ENCODE data around the gene FAM20C. TPM values are rescaled to one million over a fixed set of nuclear protein-coding genes. Genes with fewer than 3 reads are reported as not detected.

Gene FAM20C
- total RNA-seq, 1 experiment from 2014 or later: 62.4 TPM

DNA sequence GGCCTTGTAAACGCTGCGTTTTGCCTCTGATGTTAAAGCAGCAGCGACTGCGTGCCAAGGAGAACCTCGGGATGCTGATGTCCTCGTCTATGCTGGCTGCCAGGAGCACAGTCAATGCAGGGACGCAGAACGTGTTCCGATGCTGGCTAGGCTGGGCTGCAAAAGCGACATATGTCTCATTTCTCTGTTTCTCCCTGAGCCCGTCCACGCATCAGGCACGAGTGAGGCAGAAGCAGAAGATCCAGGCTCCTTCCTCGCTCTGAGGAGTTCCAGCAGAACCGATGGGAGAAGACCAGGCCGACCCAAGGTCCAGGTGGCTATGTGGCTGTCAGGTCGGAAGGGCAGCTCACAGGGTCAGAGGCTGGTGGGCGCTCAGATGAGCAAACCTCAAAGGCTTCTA is 93.9 kb downstream of the FAM20C start:
- BruUV-seq (replicated peaks): no TSS peak
- ATAC-seq (no peak), DNase-seq (ENCODE audit: low read depth, low spot score) (no peak)
- Histone ChIP-seq H3K9me3 (ENCODE audit: control insufficient read depth, insufficient read depth, low read depth, low read length) (no peaks in the 10 kb centered on the region), H3K4me3 (ENCODE audit: low read depth in 2 of 2, low read length in 2 of 2) (no peak overlapping the region), H3K27ac (ENCODE audit: low read length) (no peak overlapping the region), H3K27me3 (ENCODE audit: control insufficient read depth, insufficient read depth, low read length) (peaks cover 22% of the 10 kb centered on the region), H3K4me1 (ENCODE audit: control insufficient read depth, insufficient read depth, low read length) (peaks cover 6% of the 10 kb centered on the region; the same call in 1 of the 2 replicates), H3K36me3 (ENCODE audit: control insufficient read depth, insufficient read depth, low read length) (no peaks in the 10 kb centered on the region)
- TF ChIP-seq, protein P1, sequence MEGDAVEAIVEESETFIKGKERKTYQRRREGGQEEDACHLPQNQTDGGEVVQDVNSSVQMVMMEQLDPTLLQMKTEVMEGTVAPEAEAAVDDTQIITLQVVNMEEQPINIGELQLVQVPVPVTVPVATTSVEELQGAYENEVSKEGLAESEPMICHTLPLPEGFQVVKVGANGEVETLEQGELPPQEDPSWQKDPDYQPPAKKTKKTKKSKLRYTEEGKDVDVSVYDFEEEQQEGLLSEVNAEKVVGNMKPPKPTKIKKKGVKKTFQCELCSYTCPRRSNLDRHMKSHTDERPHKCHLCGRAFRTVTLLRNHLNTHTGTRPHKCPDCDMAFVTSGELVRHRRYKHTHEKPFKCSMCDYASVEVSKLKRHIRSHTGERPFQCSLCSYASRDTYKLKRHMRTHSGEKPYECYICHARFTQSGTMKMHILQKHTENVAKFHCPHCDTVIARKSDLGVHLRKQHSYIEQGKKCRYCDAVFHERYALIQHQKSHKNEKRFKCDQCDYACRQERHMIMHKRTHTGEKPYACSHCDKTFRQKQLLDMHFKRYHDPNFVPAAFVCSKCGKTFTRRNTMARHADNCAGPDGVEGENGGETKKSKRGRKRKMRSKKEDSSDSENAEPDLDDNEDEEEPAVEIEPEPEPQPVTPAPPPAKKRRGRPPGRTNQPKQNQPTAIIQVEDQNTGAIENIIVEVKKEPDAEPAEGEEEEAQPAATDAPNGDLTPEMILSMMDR (IDR thresholded peaks at IDR 0.05): no peak
- in situ Hi-C loops (cut with HindIII; ENCODE audit: low pct_unique_long_range_greater_than_20kb, low sequenced_read_pairs): no loop called here
- intact Hi-C loops (cut with micrococcal nuclease; ENCODE audit: unreplicated experiment): no loop called here
- POLR2A ChIA-PET: no interaction called here
- CTCF ChIA-PET: no interaction called here

- peaks cover 33% of the 10 kb centered on the region for H3K27me3 ChIP-seq (ENCODE audit: control insufficient read depth, insufficient read depth, low read length)
- no peaks in the 10 kb centered on the region for H3K36me3 ChIP-seq (ENCODE audit: control insufficient read depth, insufficient read depth, low read length)
- POLR2A ChIA-PET: no interaction called here
- no TSS peak for BruUV-seq (replicated peaks)
- no peak for ATAC-seq
- H3K9me3 ChIP-seq (ENCODE audit: control insufficient read depth, insufficient read depth, low read depth, low read length): no peaks in the 10 kb centered on the region
- in situ Hi-C loops (cut with HindIII; ENCODE audit: low pct_unique_long_range_greater_than_20kb, low sequenced_read_pairs) (no loop called here), intact Hi-C loops (cut with micrococcal nuclease; ENCODE audit: unreplicated experiment) (no loop called here)
- no peak overlapping the region for H3K27ac ChIP-seq (ENCODE audit: low read length)
- peaks cover 6% of the 10 kb centered on the region; the same call in 1 of the 2 replicates for H3K4me1 ChIP-seq (ENCODE audit: control insufficient read depth, insufficient read depth, low read length)
- DNase-seq (ENCODE audit: low read depth, low spot score): no peak
- TF ChIP-seq, protein P1 (IDR thresholded peaks at IDR 0.05): no peak
- no peak for TF ChIP-seq SIN3A (IDR thresholded peaks at IDR 0.05; ENCODE audit: borderline replicate concordance, insufficient read depth, low read depth, low read length)
- TF ChIP-seq POLR2AphosphoS5 (IDR thresholded peaks at IDR 0.05; ENCODE audit: low read depth, low read length): no peak
- TF ChIP-seq, protein P2, sequence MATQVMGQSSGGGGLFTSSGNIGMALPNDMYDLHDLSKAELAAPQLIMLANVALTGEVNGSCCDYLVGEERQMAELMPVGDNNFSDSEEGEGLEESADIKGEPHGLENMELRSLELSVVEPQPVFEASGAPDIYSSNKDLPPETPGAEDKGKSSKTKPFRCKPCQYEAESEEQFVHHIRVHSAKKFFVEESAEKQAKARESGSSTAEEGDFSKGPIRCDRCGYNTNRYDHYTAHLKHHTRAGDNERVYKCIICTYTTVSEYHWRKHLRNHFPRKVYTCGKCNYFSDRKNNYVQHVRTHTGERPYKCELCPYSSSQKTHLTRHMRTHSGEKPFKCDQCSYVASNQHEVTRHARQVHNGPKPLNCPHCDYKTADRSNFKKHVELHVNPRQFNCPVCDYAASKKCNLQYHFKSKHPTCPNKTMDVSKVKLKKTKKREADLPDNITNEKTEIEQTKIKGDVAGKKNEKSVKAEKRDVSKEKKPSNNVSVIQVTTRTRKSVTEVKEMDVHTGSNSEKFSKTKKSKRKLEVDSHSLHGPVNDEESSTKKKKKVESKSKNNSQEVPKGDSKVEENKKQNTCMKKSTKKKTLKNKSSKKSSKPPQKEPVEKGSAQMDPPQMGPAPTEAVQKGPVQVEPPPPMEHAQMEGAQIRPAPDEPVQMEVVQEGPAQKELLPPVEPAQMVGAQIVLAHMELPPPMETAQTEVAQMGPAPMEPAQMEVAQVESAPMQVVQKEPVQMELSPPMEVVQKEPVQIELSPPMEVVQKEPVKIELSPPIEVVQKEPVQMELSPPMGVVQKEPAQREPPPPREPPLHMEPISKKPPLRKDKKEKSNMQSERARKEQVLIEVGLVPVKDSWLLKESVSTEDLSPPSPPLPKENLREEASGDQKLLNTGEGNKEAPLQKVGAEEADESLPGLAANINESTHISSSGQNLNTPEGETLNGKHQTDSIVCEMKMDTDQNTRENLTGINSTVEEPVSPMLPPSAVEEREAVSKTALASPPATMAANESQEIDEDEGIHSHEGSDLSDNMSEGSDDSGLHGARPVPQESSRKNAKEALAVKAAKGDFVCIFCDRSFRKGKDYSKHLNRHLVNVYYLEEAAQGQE (IDR thresholded peaks at IDR 0.05; ENCODE audit: insufficient read depth in 1 of 2, low read depth in 2 of 2, low read length in 1 of 2): no peak
- TF ChIP-seq TCF7L2 (IDR thresholded peaks at IDR 0.05; ENCODE audit: low read depth, low read length): no peak
- no peak overlapping the region for H3K4me3 ChIP-seq (ENCODE audit: low read depth in 2 of 2, low read length in 2 of 2)
- CTCF ChIA-PET: no interaction called here
These were observed 96.3 kb downstream of the FAM20C start for GRCh38 chr7:288671-289101.

Measured in Panc1 (cell line).